ENCODE results near the gene IQGAP2.

GRCh38 chr5:76595755-76596481, 192.8 kb downstream of the IQGAP2 start:
- TF ChIP-seq POLR2A (IDR thresholded peaks at IDR 0.05) (no peak), POLR2AphosphoS5 (IDR thresholded peaks at IDR 0.05) (no peak)
- TF ChIP-seq, protein P1, sequence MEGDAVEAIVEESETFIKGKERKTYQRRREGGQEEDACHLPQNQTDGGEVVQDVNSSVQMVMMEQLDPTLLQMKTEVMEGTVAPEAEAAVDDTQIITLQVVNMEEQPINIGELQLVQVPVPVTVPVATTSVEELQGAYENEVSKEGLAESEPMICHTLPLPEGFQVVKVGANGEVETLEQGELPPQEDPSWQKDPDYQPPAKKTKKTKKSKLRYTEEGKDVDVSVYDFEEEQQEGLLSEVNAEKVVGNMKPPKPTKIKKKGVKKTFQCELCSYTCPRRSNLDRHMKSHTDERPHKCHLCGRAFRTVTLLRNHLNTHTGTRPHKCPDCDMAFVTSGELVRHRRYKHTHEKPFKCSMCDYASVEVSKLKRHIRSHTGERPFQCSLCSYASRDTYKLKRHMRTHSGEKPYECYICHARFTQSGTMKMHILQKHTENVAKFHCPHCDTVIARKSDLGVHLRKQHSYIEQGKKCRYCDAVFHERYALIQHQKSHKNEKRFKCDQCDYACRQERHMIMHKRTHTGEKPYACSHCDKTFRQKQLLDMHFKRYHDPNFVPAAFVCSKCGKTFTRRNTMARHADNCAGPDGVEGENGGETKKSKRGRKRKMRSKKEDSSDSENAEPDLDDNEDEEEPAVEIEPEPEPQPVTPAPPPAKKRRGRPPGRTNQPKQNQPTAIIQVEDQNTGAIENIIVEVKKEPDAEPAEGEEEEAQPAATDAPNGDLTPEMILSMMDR (IDR thresholded peaks at IDR 0.05): no peak
